SJCRH30 (cell line): Measurements from ENCODE around the gene ZNF532. TPM values are rescaled to one million over a fixed set of nuclear protein-coding genes. Genes with fewer than 3 reads are reported as not detected.
A peak's percentile ranks its signal among the peaks of the same experiment; 100 is the strongest.

Experiments used
- DNase-seq, 2 experiments: peaks; one replicate each; pipeline ENCODE4 v3.0.0-alpha.2; 2015 to 2020
- H3K27ac ChIP-seq: fragments of 250-450 bp; sonication (Bioruptor Pico); 2 replicates; pipeline ENCODE4 v1.5.1; 2020; ENCODE audit warnings: mild to moderate bottlenecking, moderate library complexity
- H3K27me3 ChIP-seq: fragments of 250-450 bp; sonication (Bioruptor Pico); 2 replicates; pipeline ENCODE4 v1.5.1; 2020; ENCODE audit warnings: mild to moderate bottlenecking, moderate library complexity
- H3K36me3 ChIP-seq: fragments of 250-450 bp; sonication (Bioruptor Pico); 2 replicates; pipeline ENCODE4 v1.5.1; 2020; ENCODE audit warnings: mild to moderate bottlenecking, moderate library complexity
- H3K4me1 ChIP-seq: fragments of 250-450 bp; sonication (Bioruptor Pico); 2 replicates; pipeline ENCODE4 v1.5.1; 2020; ENCODE audit warnings: mild to moderate bottlenecking, moderate library complexity
- H3K4me3 ChIP-seq: fragments of 250-450 bp; sonication (Bioruptor Pico); 2 replicates; pipeline ENCODE4 v1.5.1; 2020; ENCODE audit warnings: mild to moderate bottlenecking, moderate library complexity
- H3K9me3 ChIP-seq: fragments of 250-450 bp; sonication (Bioruptor Pico); replicated peaks from 2 replicates; pipeline ENCODE4 v1.5.1; 2020; ENCODE audit warnings: mild to moderate bottlenecking, moderate library complexity
- total RNA-seq: library from RNA; depleted of rRNA; stranded (reverse); fragments of >200 nt; shearing (Covaris generic); gene quantifications from 2 replicates; pipeline ENCODE4 v1.2.3, GENCODE V29; 2014

Gene ZNF532
- total RNA-seq, 1 experiment from 2014 or later = 27.7 TPM

- no peaks in the 10 kb centered on the region for H3K27me3 ChIP-seq
- no peak overlapping the region for H3K27ac ChIP-seq
- H3K36me3 ChIP-seq = no peaks in the 10 kb centered on the region
- H3K4me1 ChIP-seq = peaks cover 17% of the 10 kb centered on the region
- DNase-seq = no peak
- H3K9me3 ChIP-seq = no peaks in the 10 kb centered on the region
- H3K4me3 ChIP-seq = no peak overlapping the region
Observed at GRCh38 chr18:58859907-58860306, 4.8 kb upstream of the ZNF532 start.

- no peak overlapping the region for H3K4me3 ChIP-seq
- no peaks in the 10 kb centered on the region for H3K27me3 ChIP-seq
- no peak for DNase-seq
- no peaks in the 10 kb centered on the region for H3K36me3 ChIP-seq
- no peaks in the 10 kb centered on the region for H3K9me3 ChIP-seq
- peaks cover 17% of the 10 kb centered on the region for H3K4me1 ChIP-seq
- H3K27ac ChIP-seq = no peak overlapping the region
Observed at GRCh38 chr18:58860747-58861231, 3.9 kb upstream of the ZNF532 start.

- H3K9me3 ChIP-seq = no peaks in the 10 kb centered on the region
- no peak for DNase-seq
- H3K4me1 ChIP-seq = peaks cover 17% of the 10 kb centered on the region
- H3K27ac ChIP-seq = no peak overlapping the region
- no peaks in the 10 kb centered on the region for H3K36me3 ChIP-seq
- no peak overlapping the region for H3K4me3 ChIP-seq
- H3K27me3 ChIP-seq = no peaks in the 10 kb centered on the region
Observed at GRCh38 chr18:58861353-58861752, 3.3 kb upstream of the ZNF532 start.

- Histone ChIP-seq H3K27ac (peak overlapping the region; percentile 88), H3K9me3 (no peaks in the 10 kb centered on the region), H3K27me3 (no peaks in the 10 kb centered on the region), H3K4me1 (peaks cover 17% of the 10 kb centered on the region), H3K36me3 (no peaks in the 10 kb centered on the region), H3K4me3 (peak overlapping the region; percentile 66)
- DNase-seq = no peak
Observed at GRCh38 chr18:58861861-58862301, 2.8 kb upstream of the ZNF532 start.

GRCh38 chr18:58862356-58862755 is 2.3 kb upstream of the ZNF532 start:
- Histone ChIP-seq H3K4me3 (peak overlapping the region; percentile 66), H3K27ac (peak overlapping the region; percentile 88), H3K9me3 (no peaks in the 10 kb centered on the region), H3K36me3 (no peaks in the 10 kb centered on the region), H3K4me1 (peaks cover 17% of the 10 kb centered on the region), H3K27me3 (no peaks in the 10 kb centered on the region)
- no peak for DNase-seq

GRCh38 chr18:58862851-58863538 is 1.7 kb upstream of the ZNF532 start:
- Histone ChIP-seq H3K4me3 (peak overlapping the region; percentile 66), H3K27me3 (no peaks in the 10 kb centered on the region), H3K9me3 (no peaks in the 10 kb centered on the region), H3K36me3 (peaks cover 5% of the 10 kb centered on the region), H3K4me1 (peaks cover 17% of the 10 kb centered on the region), H3K27ac (peak overlapping the region; percentile 88)
- peak; percentile 27 to 53 for DNase-seq

GRCh38 chr18:58863539-58864145 is 1.0 kb upstream of the ZNF532 start:
- Histone ChIP-seq H3K27ac (peak overlapping the region; percentile 82), H3K4me1 (peaks cover 17% of the 10 kb centered on the region), H3K27me3 (no peaks in the 10 kb centered on the region), H3K9me3 (no peaks in the 10 kb centered on the region), H3K36me3 (peaks cover 11% of the 10 kb centered on the region), H3K4me3 (peak overlapping the region; percentile 66)
- peak; percentile 40 to 47 for DNase-seq

GRCh38 chr18:58865033-58865590 is 435 bp downstream of the ZNF532 start:
- DNase-seq = no peak
- H3K4me3 ChIP-seq = peak overlapping the region; percentile 66
- H3K27me3 ChIP-seq = no peaks in the 10 kb centered on the region
- no peaks in the 10 kb centered on the region for H3K9me3 ChIP-seq
- H3K4me1 ChIP-seq = peaks cover 17% of the 10 kb centered on the region
- H3K36me3 ChIP-seq = peaks cover 13% of the 10 kb centered on the region
- H3K27ac ChIP-seq = peak overlapping the region; percentile 44; the same call in 1 of the 2 replicates

- H3K4me1 ChIP-seq = peaks cover 17% of the 10 kb centered on the region
- no peak overlapping the region for H3K27ac ChIP-seq
Observed at GRCh38 chr18:58865701-58866065, 1.0 kb downstream of the ZNF532 start.

GRCh38 chr18:58866066-58866772 is 1.5 kb downstream of the ZNF532 start:
- Histone ChIP-seq H3K4me3 (no peak overlapping the region), H3K27ac (no peak overlapping the region), H3K36me3 (peaks cover 13% of the 10 kb centered on the region)

More at GRCh38 chr18:58865701-58866065, 1.0 kb downstream of the ZNF532 start:
- H3K4me3 ChIP-seq = no peak overlapping the region
- no peaks in the 10 kb centered on the region for H3K9me3 ChIP-seq
- no peak for DNase-seq
- peaks cover 13% of the 10 kb centered on the region for H3K36me3 ChIP-seq
- H3K27me3 ChIP-seq = no peaks in the 10 kb centered on the region

GRCh38 chr18:58866773-58867150 is 2.1 kb downstream of the ZNF532 start:
- Histone ChIP-seq H3K4me3 (no peak overlapping the region), H3K27ac (no peak overlapping the region), H3K36me3 (peaks cover 13% of the 10 kb centered on the region), H3K27me3 (no peaks in the 10 kb centered on the region), H3K4me1 (peaks cover 11% of the 10 kb centered on the region), H3K9me3 (no peaks in the 10 kb centered on the region)
- DNase-seq = no peak

More at GRCh38 chr18:58866066-58866772, 1.5 kb downstream of the ZNF532 start:
- H3K27me3 ChIP-seq = no peaks in the 10 kb centered on the region
- DNase-seq = no peak
- H3K9me3 ChIP-seq = no peaks in the 10 kb centered on the region
- peaks cover 16% of the 10 kb centered on the region for H3K4me1 ChIP-seq

- DNase-seq = no peak
- no peak overlapping the region for H3K4me3 ChIP-seq
- H3K4me1 ChIP-seq = peaks cover 4% of the 10 kb centered on the region; the same call in 1 of the 2 replicates
- no peaks in the 10 kb centered on the region for H3K9me3 ChIP-seq
- no peaks in the 10 kb centered on the region for H3K27me3 ChIP-seq
- H3K36me3 ChIP-seq = peaks cover 13% of the 10 kb centered on the region
- H3K27ac ChIP-seq = no peak overlapping the region
Observed at GRCh38 chr18:58867281-58867961, 2.7 kb downstream of the ZNF532 start.

- no peaks in the 10 kb centered on the region for H3K27me3 ChIP-seq
- no peaks in the 10 kb centered on the region for H3K9me3 ChIP-seq
- H3K4me1 ChIP-seq = peaks cover 4% of the 10 kb centered on the region; the same call in 1 of the 2 replicates
- H3K4me3 ChIP-seq = no peak overlapping the region
- no peak for DNase-seq
- no peak overlapping the region for H3K27ac ChIP-seq
- peaks cover 13% of the 10 kb centered on the region for H3K36me3 ChIP-seq
Observed at GRCh38 chr18:58868440-58868839, 3.8 kb downstream of the ZNF532 start.

GRCh38 chr18:58870130-58870529 is 5.5 kb downstream of the ZNF532 start:
- Histone ChIP-seq H3K4me1 (no peaks in the 10 kb centered on the region; the same call in 1 of the 2 replicates), H3K4me3 (no peak overlapping the region), H3K36me3 (peaks cover 13% of the 10 kb centered on the region), H3K27me3 (no peaks in the 10 kb centered on the region), H3K27ac (no peak overlapping the region), H3K9me3 (no peaks in the 10 kb centered on the region)
- DNase-seq = no peak
